B cell (primary cell): Measurements from ENCODE around the gene SPEN. TPM values are rescaled to one million over a fixed set of nuclear protein-coding genes. Genes with fewer than 3 reads are reported as not detected.

Experiments
- ATAC-seq: fragments of 200-7000 bp; cut with Tn5 transposase; one replicate; pipeline ENCODE4 v1.10.0; 2021; ENCODE audit warnings: low read depth, mild to moderate bottlenecking, moderate number of reproducible peaks, moderate library complexity
- CTCF ChIA-PET: fragments of 350-600 bp; sonication (Branson Sonifier 250); formaldehyde crosslinking; loops from one replicate; lab custom pipeline; 2021; ENCODE audit warnings: antibody characterized with exemption, inconsistent platforms; lab: Charles Lee
- POLR2A ChIA-PET: fragments of 350-600 bp; sonication (Branson Sonifier 250); formaldehyde crosslinking; loops from one replicate; lab custom pipeline; 2021; ENCODE audit warnings: antibody characterized with exemption; lab: Charles Lee
- DNase-seq: peaks from one replicate; pipeline ENCODE4 v3.0.0; 2013
- H2AFZ ChIP-seq: 2 replicates; pipeline ENCODE4 v1.6.1; 2012; ENCODE audit warnings: mild to moderate bottlenecking, low read depth, low read length; ENCODE audit not compliant: insufficient read depth, poor library complexity, severe bottlenecking
- H3K27ac ChIP-seq, 2 donors: 1 replicate in 1 of 2; 2 replicates in 1 of 2; pipeline ENCODE4 v1.5.1; 2012 to 2013; ENCODE audit warnings: low read length in 2 of 2, mild to moderate bottlenecking in 2 of 2, moderate library complexity in 1 of 2
- H3K27me3 ChIP-seq, 4 experiments: fragments of 200-600 bp in 1 of 4; sonication (generic) in 1 of 4; replicated peaks in 1 of 4; 1 replicate in 2 of 4; 2 replicates in 2 of 4; pipeline versions ENCODE4 v1.6.1 to v1.7.0; 2013 to 2016; ENCODE audit warnings: low read length in 3 of 4, mild to moderate bottlenecking in 2 of 4, mixed read lengths in 1 of 4, moderate library complexity in 1 of 4; ENCODE audit not compliant: insufficient read depth in 4 of 4, control insufficient read depth in 3 of 4; ENCODE audit errors: control extremely low read depth in 1 of 4
- H3K36me3 ChIP-seq, 2 experiments: replicated peaks in 1 of 2; 1 replicate in 1 of 2; 2 replicates in 1 of 2; pipeline versions ENCODE4 v1.6.1 to v1.7.1; 2013; ENCODE audit warnings: low read length in 1 of 2; ENCODE audit not compliant: insufficient read depth in 2 of 2, control insufficient read depth in 1 of 2; ENCODE audit errors: control extremely low read depth in 1 of 2, extremely low read depth in 1 of 2
- H3K4me1 ChIP-seq, 2 donors: fragments of 200-600 bp in 1 of 2; sonication (generic) in 1 of 2; 1 replicate in 1 of 2; 2 replicates in 1 of 2; pipeline versions ENCODE4 v1.5.1 to v1.6.1; 2013 to 2017; ENCODE audit warnings: low read length in 2 of 2; ENCODE audit not compliant: control insufficient read depth in 2 of 2, insufficient read depth in 2 of 2
- H3K4me2 ChIP-seq: replicated peaks from 2 replicates; pipeline ENCODE3; 2012; ENCODE audit warnings: mild to moderate bottlenecking, low read depth, low read length; ENCODE audit not compliant: poor library complexity, severe bottlenecking
- H3K4me3 ChIP-seq, 5 experiments: fragments of 200-600 bp in 1 of 5; sonication (generic) in 1 of 5; 1 replicate in 3 of 5; 2 replicates in 2 of 5; pipeline versions ENCODE4 v1.5.1 to v1.7.0; 2011 to 2016; ENCODE audit warnings: low read length in 4 of 5, mild to moderate bottlenecking in 4 of 5, low read depth in 2 of 5, control low read depth in 1 of 5, moderate library complexity in 1 of 5; ENCODE audit not compliant: insufficient read depth in 1 of 5; ENCODE audit errors: control extremely low read depth in 1 of 5, extremely low read depth in 1 of 5
- H3K79me2 ChIP-seq: fragments of 200-600 bp; sonication (generic); one replicate; pipeline ENCODE4 v1.6.0; 2016; ENCODE audit warnings: low read length; ENCODE audit not compliant: control insufficient read depth, insufficient read depth
- H3K9ac ChIP-seq: fragments of 200-600 bp; sonication (generic); 2 replicates; pipeline ENCODE4 v1.6.1; 2017; ENCODE audit warnings: mild to moderate bottlenecking, low read length, moderate library complexity
- H3K9me3 ChIP-seq, 3 donors: one replicate each; pipeline versions ENCODE4 v1.6.1 to v1.7.1; 2013; ENCODE audit warnings: low read length in 2 of 3; ENCODE audit not compliant: control insufficient read depth in 2 of 3, insufficient read depth in 1 of 3; ENCODE audit errors: control extremely low read depth in 1 of 3
- H4K20me1 ChIP-seq: 2 replicates; pipeline ENCODE4 v1.6.0; 2012; ENCODE audit warnings: mild to moderate bottlenecking, low read length; ENCODE audit not compliant: insufficient read depth, control insufficient read depth, poor library complexity, severe bottlenecking
- H3K27ac Mint-ChIP-seq: one replicate; pipeline ENCODE4 v1.8.0; 2021; ENCODE audit warnings: mixed read lengths
- H3K27me3 Mint-ChIP-seq: one replicate; pipeline ENCODE4 v1.8.0; 2021; ENCODE audit warnings: mixed read lengths
- H3K4me1 Mint-ChIP-seq: one replicate; pipeline ENCODE4 v1.8.0; 2021; ENCODE audit warnings: mixed read lengths
- H3K4me3 Mint-ChIP-seq: one replicate; pipeline ENCODE4 v1.8.0; 2021; ENCODE audit warnings: mixed read lengths
- H3K9me3 Mint-ChIP-seq: one replicate; pipeline ENCODE4 v1.8.0; 2022; ENCODE audit warnings: mixed read lengths; ENCODE audit not compliant: insufficient read depth
- CTCF ChIP-seq: fragments of 200-600 bp; IDR thresholded peaks from one replicate; pipeline ENCODE4 v1.8.0; 2022; ENCODE audit warnings: antibody characterized with exemption, mild to moderate bottlenecking
- EZH2 ChIP-seq: IDR thresholded peaks from 2 replicates; pipeline ENCODE4 v1.6.1; 2012; ENCODE audit warnings: borderline replicate concordance, low read depth, mild to moderate bottlenecking, moderate library complexity, low read length; ENCODE audit not compliant: insufficient read depth, poor library complexity, severe bottlenecking
- WGBS: methylation state at CpG from one replicate; pipeline ENCODE4 v1.1.5; 2013; ENCODE audit warnings: missing lambda C conversion rate; ENCODE audit not compliant: insufficient coverage; 5-methylcytosine and 5-hydroxymethylcytosine counted together
- intact Hi-C: fragments of 100-400 bp; cut with micrococcal nuclease; formaldehyde crosslinking; loops from one replicate; pipeline ENCODE4 v1.10.0; 2022
- polyA plus RNA-seq: library from polyadenylated mRNA; depleted of rRNA; stranded (reverse); fragments of >200 nt; gene quantifications from 2 replicates; pipeline ENCODE4 v1.2.3, GENCODE V29; 2012
- total RNA-seq, 2 donors: library from RNA; stranded (reverse); fragments of 120-200 nt in 1 of 2; gene quantifications; 1 replicate in 1 of 2; 2 replicates in 1 of 2; pipeline versions ENCODE4 v1.2.3 to v1.2.4, GENCODE V29; 2013 to 2022

The SPEN gene
- total and polyA plus RNA-seq, 2 donors (not counting 1 experiment from before 2014, with no cell fraction given), result 29.1 to 126 TPM

GRCh38 chr1:15955552-15955951 lies 108.0 kb downstream of the SPEN start:
- Mint-ChIP-seq H3K4me3 (no peak overlapping the region), H3K27me3 (no peaks in the 10 kb centered on the region), H3K4me1 (peaks cover 66% of the 10 kb centered on the region), H3K27ac (no peak overlapping the region), H3K9me3 (no peaks in the 10 kb centered on the region)
- peaks cover 56% of the 10 kb centered on the region for H4K20me1 ChIP-seq
- no peak overlapping the region for H3K4me3 ChIP-seq
- no peak for ATAC-seq
- no peaks in the 10 kb centered on the region for H3K27me3 ChIP-seq
- no peaks in the 10 kb centered on the region for H3K9me3 ChIP-seq
- H3K4me1 ChIP-seq, result peaks cover 23% of the 10 kb centered on the region in 2 donors
- DNase-seq, result no peak
- H3K79me2 ChIP-seq, result peaks cover 98% of the 10 kb centered on the region
- H3K36me3 ChIP-seq, result peaks cover 0 to 20% of the 10 kb centered on the region in 2 experiments
- intact Hi-C loops, result no loop called here
- no peak overlapping the region for H3K27ac ChIP-seq
- WGBS, result no CpG with 5 or more reads among the region's 2 CpGs
- H3K9ac ChIP-seq, result no peak overlapping the region
- no peak overlapping the region for H2AFZ ChIP-seq
- ChIA-PET CTCF (interaction anchor here (1.3 to 5.3 kb wide), 2 partner anchors 27 to 140 kb away, joined by 5 to 19 read pairs; no protein-coding TSS in a partner anchor), POLR2A (interaction anchor here (1.1 kb wide), 1 partner anchor 163 kb away, joined by 3 read pairs; no protein-coding TSS in a partner anchor)
- H3K4me2 ChIP-seq, result no peak overlapping the region
- no peak for TF ChIP-seq CTCF
- no peak for TF ChIP-seq EZH2

GRCh38 chr1:15956150-15956549 lies 108.6 kb downstream of the SPEN start:
- Histone ChIP-seq H3K36me3 (peaks cover 0 to 20% of the 10 kb centered on the region in 2 experiments), H4K20me1 (peaks cover 51% of the 10 kb centered on the region), H3K79me2 (peaks cover 98% of the 10 kb centered on the region), H3K4me2 (no peak overlapping the region), H3K27ac (no peak overlapping the region), H3K9ac (no peak overlapping the region), H3K4me3 (no peak overlapping the region), H3K4me1 (peaks cover 17% of the 10 kb centered on the region in 2 donors), H3K9me3 (no peaks in the 10 kb centered on the region), H3K27me3 (no peaks in the 10 kb centered on the region), H2AFZ (no peak overlapping the region)
- no peak for TF ChIP-seq EZH2
- TF ChIP-seq CTCF, result no peak
- ATAC-seq (no peak), DNase-seq (no peak)
- Mint-ChIP-seq H3K4me1 (peaks cover 62% of the 10 kb centered on the region), H3K27me3 (no peaks in the 10 kb centered on the region), H3K4me3 (no peak overlapping the region), H3K9me3 (no peaks in the 10 kb centered on the region), H3K27ac (no peak overlapping the region)
- ChIA-PET POLR2A (interaction anchor here (1.1 kb wide), 1 partner anchor 164 kb away, joined by 3 read pairs; no protein-coding TSS in a partner anchor), CTCF (interaction anchor here (1.1 to 5.3 kb wide), 4 partner anchors 28 to 149 kb away, joined by 3 to 19 read pairs (median 5); partner anchors contain the start of gene UQCRHL)
- intact Hi-C loops, result no loop called here
